ENCODE results near the gene SLC16A8.

DNA sequence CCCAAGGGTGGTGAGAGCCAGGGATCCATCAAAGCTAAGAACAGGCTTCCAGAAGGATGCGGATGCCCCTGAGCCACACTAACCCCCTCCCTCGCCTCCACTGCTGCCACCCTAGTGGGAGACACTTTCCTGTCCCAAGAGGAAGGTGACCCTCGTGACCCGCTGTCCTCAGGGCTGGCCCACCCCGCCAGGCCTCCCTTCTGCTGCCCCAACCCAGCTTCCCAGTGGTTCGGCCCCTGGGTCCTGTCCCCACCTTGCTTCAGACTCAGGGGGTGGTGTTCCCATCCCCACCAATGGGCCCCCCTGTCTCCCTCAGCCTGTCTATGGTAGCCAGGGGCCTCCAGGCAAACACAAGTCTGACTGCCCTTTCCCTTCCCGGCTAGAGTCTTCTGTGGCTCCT is 33.3 kb downstream of the SLC16A8 start:
- TF ChIP-seq ARNTL (CRISPR knock-in tag; IDR thresholded peaks at IDR 0.05; ENCODE audit: borderline replicate concordance, low read depth) (no peak), BACH2 (CRISPR knock-in tag; IDR thresholded peaks at IDR 0.05; ENCODE audit: borderline replicate concordance) (no peak), ZFP30 (CRISPR knock-in tag; IDR thresholded peaks at IDR 0.05) (no peak), TCF4 (CRISPR knock-in tag; IDR thresholded peaks at IDR 0.05; ENCODE audit: borderline replicate concordance) (no peak), SNAI2 (CRISPR knock-in tag; IDR thresholded peaks at IDR 0.05) (no peak), OSR1 (CRISPR knock-in tag; IDR thresholded peaks at IDR 0.05) (no peak), ZFP3 (CRISPR knock-in tag; IDR thresholded peaks at IDR 0.05) (no peak), CSRNP3 (CRISPR knock-in tag; IDR thresholded peaks at IDR 0.05) (no peak), CSDC2 (CRISPR knock-in tag; IDR thresholded peaks at IDR 0.05) (no peak), RARB (CRISPR knock-in tag; IDR thresholded peaks at IDR 0.05) (no peak)
- TF ChIP-seq, protein P1, sequence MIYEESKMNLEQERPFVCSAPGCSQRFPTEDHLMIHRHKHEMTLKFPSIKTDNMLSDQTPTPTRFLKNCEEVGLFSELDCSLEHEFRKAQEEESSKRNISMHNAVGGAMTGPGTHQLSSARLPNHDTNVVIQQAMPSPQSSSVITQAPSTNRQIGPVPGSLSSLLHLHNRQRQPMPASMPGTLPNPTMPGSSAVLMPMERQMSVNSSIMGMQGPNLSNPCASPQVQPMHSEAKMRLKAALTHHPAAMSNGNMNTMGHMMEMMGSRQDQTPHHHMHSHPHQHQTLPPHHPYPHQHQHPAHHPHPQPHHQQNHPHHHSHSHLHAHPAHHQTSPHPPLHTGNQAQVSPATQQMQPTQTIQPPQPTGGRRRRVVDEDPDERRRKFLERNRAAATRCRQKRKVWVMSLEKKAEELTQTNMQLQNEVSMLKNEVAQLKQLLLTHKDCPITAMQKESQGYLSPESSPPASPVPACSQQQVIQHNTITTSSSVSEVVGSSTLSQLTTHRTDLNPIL (CRISPR knock-in tag; IDR thresholded peaks at IDR 0.05; ENCODE audit: low read depth): no peak
- TF ChIP-seq, protein P2, sequence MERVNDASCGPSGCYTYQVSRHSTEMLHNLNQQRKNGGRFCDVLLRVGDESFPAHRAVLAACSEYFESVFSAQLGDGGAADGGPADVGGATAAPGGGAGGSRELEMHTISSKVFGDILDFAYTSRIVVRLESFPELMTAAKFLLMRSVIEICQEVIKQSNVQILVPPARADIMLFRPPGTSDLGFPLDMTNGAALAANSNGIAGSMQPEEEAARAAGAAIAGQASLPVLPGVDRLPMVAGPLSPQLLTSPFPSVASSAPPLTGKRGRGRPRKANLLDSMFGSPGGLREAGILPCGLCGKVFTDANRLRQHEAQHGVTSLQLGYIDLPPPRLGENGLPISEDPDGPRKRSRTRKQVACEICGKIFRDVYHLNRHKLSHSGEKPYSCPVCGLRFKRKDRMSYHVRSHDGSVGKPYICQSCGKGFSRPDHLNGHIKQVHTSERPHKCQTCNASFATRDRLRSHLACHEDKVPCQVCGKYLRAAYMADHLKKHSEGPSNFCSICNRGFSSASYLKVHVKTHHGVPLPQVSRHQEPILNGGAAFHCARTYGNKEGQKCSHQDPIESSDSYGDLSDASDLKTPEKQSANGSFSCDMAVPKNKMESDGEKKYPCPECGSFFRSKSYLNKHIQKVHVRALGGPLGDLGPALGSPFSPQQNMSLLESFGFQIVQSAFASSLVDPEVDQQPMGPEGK (CRISPR knock-in tag; IDR thresholded peaks at IDR 0.05; ENCODE audit: borderline replicate concordance): no peak
